ENCODE data around the gene MAPK8. TPM values are rescaled to one million over a fixed set of nuclear protein-coding genes. Genes with fewer than 3 reads are reported as not detected.

Gene MAPK8
- total and polyA plus RNA-seq, 9 of the 15 experiments (the other 6 are each of a cell fraction or from before 2014, with no cell fraction given): 6.4 to 159 (median 71.0) TPM

DNA sequence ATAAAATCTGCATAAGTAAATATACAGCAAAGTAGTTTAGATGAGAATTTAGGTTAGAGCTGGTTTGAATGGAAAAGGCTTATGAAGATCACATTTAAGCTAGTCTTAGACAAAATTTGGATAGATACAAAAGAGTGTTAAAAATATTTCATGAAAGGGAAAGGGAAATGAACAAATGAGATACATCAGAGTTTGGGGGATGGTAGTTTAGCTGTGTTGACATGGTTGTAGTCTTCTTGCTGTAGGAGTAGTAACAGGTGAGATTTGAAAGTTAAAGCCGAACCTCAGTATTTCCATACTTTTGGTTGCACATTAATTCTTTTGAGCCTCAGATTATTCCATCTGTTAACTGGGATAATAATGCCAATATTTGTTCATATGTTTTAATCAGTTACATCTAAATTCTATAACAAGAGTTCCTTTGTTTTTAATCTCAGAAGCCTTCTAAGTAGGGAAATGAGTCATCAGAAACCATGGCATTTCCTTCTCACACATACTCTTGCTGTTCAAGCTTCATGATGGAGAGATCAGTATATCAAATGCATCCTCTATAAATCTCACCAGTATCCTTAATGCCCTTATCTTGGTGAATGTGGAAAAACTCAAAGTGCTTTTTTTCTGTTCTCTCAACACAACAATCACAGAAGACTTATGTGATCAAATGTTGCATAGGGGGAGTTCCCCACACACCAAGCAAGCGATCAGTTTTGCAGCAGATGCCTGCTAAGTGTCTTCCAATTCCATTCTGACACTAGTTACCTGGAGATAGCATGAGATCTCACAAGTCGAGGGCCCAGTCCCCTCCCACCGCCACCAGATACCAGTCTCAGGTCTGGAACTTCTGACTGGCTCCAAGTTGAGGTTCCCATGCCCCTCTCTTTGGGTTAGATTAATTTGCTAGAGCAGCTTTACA lies 84.7 kb downstream of the MAPK8 start (continued):
- no peak for TF ChIP-seq NFXL1 (CRISPR knock-in tag; IDR thresholded peaks at IDR 0.05)
- TF ChIP-seq DMBX1 (CRISPR knock-in tag; IDR thresholded peaks at IDR 0.05; ENCODE audit: borderline replicate concordance): no peak
- TF ChIP-seq, protein P1, sequence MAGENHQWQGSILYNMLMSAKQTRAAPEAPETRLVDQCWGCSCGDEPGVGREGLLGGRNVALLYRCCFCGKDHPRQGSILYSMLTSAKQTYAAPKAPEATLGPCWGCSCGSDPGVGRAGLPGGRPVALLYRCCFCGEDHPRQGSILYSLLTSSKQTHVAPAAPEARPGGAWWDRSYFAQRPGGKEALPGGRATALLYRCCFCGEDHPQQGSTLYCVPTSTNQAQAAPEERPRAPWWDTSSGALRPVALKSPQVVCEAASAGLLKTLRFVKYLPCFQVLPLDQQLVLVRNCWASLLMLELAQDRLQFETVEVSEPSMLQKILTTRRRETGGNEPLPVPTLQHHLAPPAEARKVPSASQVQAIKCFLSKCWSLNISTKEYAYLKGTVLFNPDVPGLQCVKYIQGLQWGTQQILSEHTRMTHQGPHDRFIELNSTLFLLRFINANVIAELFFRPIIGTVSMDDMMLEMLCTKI (IDR thresholded peaks at IDR 0.05; ENCODE audit: partially characterized antibody): no peak
- TF ChIP-seq, protein P2, sequence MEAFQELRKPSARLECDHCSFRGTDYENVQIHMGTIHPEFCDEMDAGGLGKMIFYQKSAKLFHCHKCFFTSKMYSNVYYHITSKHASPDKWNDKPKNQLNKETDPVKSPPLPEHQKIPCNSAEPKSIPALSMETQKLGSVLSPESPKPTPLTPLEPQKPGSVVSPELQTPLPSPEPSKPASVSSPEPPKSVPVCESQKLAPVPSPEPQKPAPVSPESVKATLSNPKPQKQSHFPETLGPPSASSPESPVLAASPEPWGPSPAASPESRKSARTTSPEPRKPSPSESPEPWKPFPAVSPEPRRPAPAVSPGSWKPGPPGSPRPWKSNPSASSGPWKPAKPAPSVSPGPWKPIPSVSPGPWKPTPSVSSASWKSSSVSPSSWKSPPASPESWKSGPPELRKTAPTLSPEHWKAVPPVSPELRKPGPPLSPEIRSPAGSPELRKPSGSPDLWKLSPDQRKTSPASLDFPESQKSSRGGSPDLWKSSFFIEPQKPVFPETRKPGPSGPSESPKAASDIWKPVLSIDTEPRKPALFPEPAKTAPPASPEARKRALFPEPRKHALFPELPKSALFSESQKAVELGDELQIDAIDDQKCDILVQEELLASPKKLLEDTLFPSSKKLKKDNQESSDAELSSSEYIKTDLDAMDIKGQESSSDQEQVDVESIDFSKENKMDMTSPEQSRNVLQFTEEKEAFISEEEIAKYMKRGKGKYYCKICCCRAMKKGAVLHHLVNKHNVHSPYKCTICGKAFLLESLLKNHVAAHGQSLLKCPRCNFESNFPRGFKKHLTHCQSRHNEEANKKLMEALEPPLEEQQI (IDR thresholded peaks at IDR 0.05): 0 out of 2 replicates have a peak, but pooled peaks have one; percentile 49
- no peak for TF ChIP-seq ZNF431 (CRISPR knock-in tag; IDR thresholded peaks at IDR 0.05)
- TF ChIP-seq, protein P3, sequence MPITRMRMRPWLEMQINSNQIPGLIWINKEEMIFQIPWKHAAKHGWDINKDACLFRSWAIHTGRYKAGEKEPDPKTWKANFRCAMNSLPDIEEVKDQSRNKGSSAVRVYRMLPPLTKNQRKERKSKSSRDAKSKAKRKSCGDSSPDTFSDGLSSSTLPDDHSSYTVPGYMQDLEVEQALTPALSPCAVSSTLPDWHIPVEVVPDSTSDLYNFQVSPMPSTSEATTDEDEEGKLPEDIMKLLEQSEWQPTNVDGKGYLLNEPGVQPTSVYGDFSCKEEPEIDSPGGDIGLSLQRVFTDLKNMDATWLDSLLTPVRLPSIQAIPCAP (CRISPR knock-in tag; IDR thresholded peaks at IDR 0.05; ENCODE audit: borderline replicate concordance): no peak
- peak; percentile 69 for TF ChIP-seq SMARCC2 (IDR thresholded peaks at IDR 0.05; ENCODE audit: low read depth)
- TF ChIP-seq ETV5 (CRISPR knock-in tag; IDR thresholded peaks at IDR 0.05; ENCODE audit: low read depth): no peak
- TF ChIP-seq PTRF (tag; IDR thresholded peaks at IDR 0.05): no peak
- TF ChIP-seq, protein P4, sequence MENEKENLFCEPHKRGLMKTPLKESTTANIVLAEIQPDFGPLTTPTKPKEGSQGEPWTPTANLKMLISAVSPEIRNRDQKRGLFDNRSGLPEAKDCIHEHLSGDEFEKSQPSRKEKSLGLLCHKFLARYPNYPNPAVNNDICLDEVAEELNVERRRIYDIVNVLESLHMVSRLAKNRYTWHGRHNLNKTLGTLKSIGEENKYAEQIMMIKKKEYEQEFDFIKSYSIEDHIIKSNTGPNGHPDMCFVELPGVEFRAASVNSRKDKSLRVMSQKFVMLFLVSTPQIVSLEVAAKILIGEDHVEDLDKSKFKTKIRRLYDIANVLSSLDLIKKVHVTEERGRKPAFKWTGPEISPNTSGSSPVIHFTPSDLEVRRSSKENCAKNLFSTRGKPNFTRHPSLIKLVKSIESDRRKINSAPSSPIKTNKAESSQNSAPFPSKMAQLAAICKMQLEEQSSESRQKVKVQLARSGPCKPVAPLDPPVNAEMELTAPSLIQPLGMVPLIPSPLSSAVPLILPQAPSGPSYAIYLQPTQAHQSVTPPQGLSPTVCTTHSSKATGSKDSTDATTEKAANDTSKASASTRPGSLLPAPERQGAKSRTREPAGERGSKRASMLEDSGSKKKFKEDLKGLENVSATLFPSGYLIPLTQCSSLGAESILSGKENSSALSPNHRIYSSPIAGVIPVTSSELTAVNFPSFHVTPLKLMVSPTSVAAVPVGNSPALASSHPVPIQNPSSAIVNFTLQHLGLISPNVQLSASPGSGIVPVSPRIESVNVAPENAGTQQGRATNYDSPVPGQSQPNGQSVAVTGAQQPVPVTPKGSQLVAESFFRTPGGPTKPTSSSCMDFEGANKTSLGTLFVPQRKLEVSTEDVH (IDR thresholded peaks at IDR 0.05; ENCODE audit: low read depth, partially characterized antibody): no peak
- TF ChIP-seq ZFP1 (CRISPR knock-in tag; IDR thresholded peaks at IDR 0.05): no peak
- no peak for TF ChIP-seq SPI1 (IDR thresholded peaks at IDR 0.05; ENCODE audit: borderline replicate concordance, low read depth, low read length)
- no peak for TF ChIP-seq CCAR2 (IDR thresholded peaks at IDR 0.05; ENCODE audit: low read depth, low read length)
- TF ChIP-seq, protein P5, sequence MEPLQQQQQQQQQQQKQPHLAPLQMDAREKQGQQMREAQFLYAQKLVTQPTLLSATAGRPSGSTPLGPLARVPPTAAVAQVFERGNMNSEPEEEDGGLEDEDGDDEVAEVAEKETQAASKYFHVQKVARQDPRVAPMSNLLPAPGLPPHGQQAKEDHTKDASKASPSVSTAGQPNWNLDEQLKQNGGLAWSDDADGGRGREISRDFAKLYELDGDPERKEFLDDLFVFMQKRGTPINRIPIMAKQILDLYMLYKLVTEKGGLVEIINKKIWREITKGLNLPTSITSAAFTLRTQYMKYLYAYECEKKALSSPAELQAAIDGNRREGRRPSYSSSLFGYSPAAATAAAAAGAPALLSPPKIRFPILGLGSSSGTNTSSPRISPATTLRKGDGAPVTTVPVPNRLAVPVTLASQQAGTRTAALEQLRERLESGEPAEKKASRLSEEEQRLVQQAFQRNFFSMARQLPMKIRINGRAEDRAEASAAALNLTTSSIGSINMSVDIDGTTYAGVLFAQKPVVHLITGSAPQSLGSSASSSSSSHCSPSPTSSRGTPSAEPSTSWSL (CRISPR knock-in tag; IDR thresholded peaks at IDR 0.05; ENCODE audit: borderline replicate concordance): no peak
- TF ChIP-seq, protein P6, sequence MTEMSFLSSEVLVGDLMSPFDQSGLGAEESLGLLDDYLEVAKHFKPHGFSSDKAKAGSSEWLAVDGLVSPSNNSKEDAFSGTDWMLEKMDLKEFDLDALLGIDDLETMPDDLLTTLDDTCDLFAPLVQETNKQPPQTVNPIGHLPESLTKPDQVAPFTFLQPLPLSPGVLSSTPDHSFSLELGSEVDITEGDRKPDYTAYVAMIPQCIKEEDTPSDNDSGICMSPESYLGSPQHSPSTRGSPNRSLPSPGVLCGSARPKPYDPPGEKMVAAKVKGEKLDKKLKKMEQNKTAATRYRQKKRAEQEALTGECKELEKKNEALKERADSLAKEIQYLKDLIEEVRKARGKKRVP (CRISPR knock-in tag; IDR thresholded peaks at IDR 0.05): no peak
- TF ChIP-seq GABPA (tag; conservative IDR thresholded peaks at IDR 0.05; ENCODE audit: low read depth): no peak

Measured in K562 (cell line).